LNCaP clone FGC (cell line): ENCODE measurements around the gene CMIP.
"Not testable (repeated sequence)": the region's sequence is repeated elsewhere in the genome, so short reads cannot be mapped to it uniquely, and the experiment has no call there.

ENCODE experiments used
- DNase-seq: peaks from one replicate; pipeline ENCODE4 v3.0.0-alpha.2; 2011; ENCODE audit warnings: low read depth
- H3K4me3 ChIP-seq: 2 replicates; pipeline ENCODE4 v1.5.1; 2011; ENCODE audit warnings: mild to moderate bottlenecking, low read depth, low read length, control low read depth
- CTCF ChIP-seq: IDR thresholded peaks from 2 replicates; pipeline ENCODE4 v1.5.1; 2012; ENCODE audit warnings: mild to moderate bottlenecking; ENCODE audit not compliant: control insufficient read depth, insufficient read depth; ENCODE audit errors: extremely low read depth

The CMIP gene

GRCh38 chr16:81518439-81518757, 73.8 kb downstream of the CMIP start:
- TF ChIP-seq CTCF = no peak
- no peak overlapping the region for H3K4me3 ChIP-seq
- no peak for DNase-seq

- no peak for DNase-seq
- no peak overlapping the region for H3K4me3 ChIP-seq
- no peak for TF ChIP-seq CTCF
Observed at GRCh38 chr16:81519301-81520150, 74.9 kb downstream of the CMIP start.

GRCh38 chr16:81520151-81520470, 75.5 kb downstream of the CMIP start:
- TF ChIP-seq CTCF = no peak
- no peak overlapping the region for H3K4me3 ChIP-seq
- DNase-seq = no peak

- no peak overlapping the region for H3K4me3 ChIP-seq
- no peak for DNase-seq
- TF ChIP-seq CTCF = no peak
Observed at GRCh38 chr16:81520560-81521135, 76.0 kb downstream of the CMIP start.

- no peak for DNase-seq
- TF ChIP-seq CTCF = no peak
- H3K4me3 ChIP-seq = no peak overlapping the region
Observed at GRCh38 chr16:81521141-81521626, 76.6 kb downstream of the CMIP start.

GRCh38 chr16:81522108-81522701, 77.6 kb downstream of the CMIP start:
- no peak for DNase-seq
- no peak for TF ChIP-seq CTCF
- H3K4me3 ChIP-seq = no peak overlapping the region

- not testable (repeated sequence) for DNase-seq, H3K4me3 ChIP-seq
Observed at GRCh38 chr16:81522851-81523250, 78.2 kb downstream of the CMIP start.
